HG02884 (cell line): ENCODE measurements around the gene ACVR1.
"Not testable (repeated sequence)": the region's sequence is repeated elsewhere in the genome, so short reads cannot be mapped to it uniquely, and the experiment has no call there.

ENCODE experiments used
- ATAC-seq: cut with Tn5 transposase; IDR thresholded peaks from one replicate; pipeline ENCODE4 v1.9.1; 2021; ENCODE audit warnings: mild to moderate bottlenecking, moderate library complexity; ENCODE audit not compliant: unreplicated experiment

ACVR1 gene

GRCh38 chr2:157727693-157728092 is 148.4 kb downstream of the ACVR1 start:
- no peak for ATAC-seq

- no peak for ATAC-seq
Measured at GRCh38 chr2:157726946-157727345, 149.2 kb downstream of the ACVR1 start.

GRCh38 chr2:157725846-157726245 is 150.3 kb downstream of the ACVR1 start:
- ATAC-seq, result no peak

- ATAC-seq, result no peak
Measured at GRCh38 chr2:157722580-157723234, 153.4 kb downstream of the ACVR1 start.

GRCh38 chr2:157720504-157720903 is 155.6 kb downstream of the ACVR1 start:
- no peak for ATAC-seq

GRCh38 chr2:157704653-157705052 is 171.5 kb downstream of the ACVR1 start:
- not testable (repeated sequence) for ATAC-seq

GRCh38 chr2:157704148-157704547 is 172.0 kb downstream of the ACVR1 start:
- not testable (repeated sequence) for ATAC-seq

- ATAC-seq, result no peak
Measured at GRCh38 chr2:157699806-157700205, 176.3 kb downstream of the ACVR1 start.

GRCh38 chr2:157699009-157699408 is 177.1 kb downstream of the ACVR1 start:
- ATAC-seq, result no peak

- ATAC-seq, result no peak
Measured at GRCh38 chr2:157698430-157698829, 177.7 kb downstream of the ACVR1 start.

GRCh38 chr2:157696036-157696435 is 180.1 kb downstream of the ACVR1 start:
- no peak for ATAC-seq

- ATAC-seq, result no peak
Measured at GRCh38 chr2:157692768-157693167, 183.4 kb downstream of the ACVR1 start.

- no peak for ATAC-seq
Measured at GRCh38 chr2:157691695-157692094, 184.4 kb downstream of the ACVR1 start.

- no peak for ATAC-seq
Measured at GRCh38 chr2:157691131-157691530, 185.0 kb downstream of the ACVR1 start.
